Colonic mucosa (tissue), 4 donors: ENCODE data around the gene CCNE1. TPM values are rescaled to one million over a fixed set of nuclear protein-coding genes. Genes with fewer than 3 reads are reported as not detected.

ENCODE experiments used
- DNase-seq: peaks from one replicate; pipeline ENCODE4 v3.0.0-alpha.2; 2020
- H3K27ac ChIP-seq: fragments of 200-600 bp; one replicate; pipeline ENCODE4 v1.8.0; 2021
- H3K27me3 ChIP-seq: fragments of 200-600 bp; one replicate; pipeline ENCODE4 v1.8.0; 2021
- H3K36me3 ChIP-seq: fragments of 200-600 bp; one replicate; pipeline ENCODE4 v1.8.0; 2021
- H3K4me1 ChIP-seq: fragments of 200-600 bp; one replicate; pipeline ENCODE4 v1.8.0; 2021; ENCODE audit warnings: mild to moderate bottlenecking
- H3K4me3 ChIP-seq: fragments of 200-600 bp; one replicate; pipeline ENCODE4 v1.8.0; 2021
- H3K9ac ChIP-seq, 2 donors: one replicate each; pipeline ENCODE4 v1.7.0; 2013; ENCODE audit warnings: control low read depth in 2 of 2, low read depth in 2 of 2, low read length in 2 of 2
- H3K9me3 ChIP-seq: fragments of 200-600 bp; one replicate; pipeline ENCODE4 v1.8.0; 2021
- CTCF ChIP-seq: fragments of 200-600 bp; IDR thresholded peaks from one replicate; pipeline ENCODE4 v1.8.0; 2022; ENCODE audit warnings: antibody characterized with exemption, mild to moderate bottlenecking
- intact Hi-C: fragments of 100-400 bp; cut with DNase I; formaldehyde crosslinking; loops from one replicate; pipeline ENCODE4 v1.14.1; 2022
- total RNA-seq, 2 donors: library from RNA; stranded (reverse); fragmentation: NEBNext Ultra II Directional in 1 of 2; extraction: Animal tissue kit (Norgen Biotek cat#: 25700) in 1 of 2; gene quantifications; one replicate each; pipeline ENCODE4 v1.2.1, GENCODE V29; 2021
- donor health status: healthy.
- donor health status: DM: no; HTN: no; CAD: no.
- donor health status: DM: no; HTN: no; CAD: no.

The CCNE1 gene
- total RNA-seq, 2 donors from 2014 or later, result 5.1 to 10.6 TPM

DNA sequence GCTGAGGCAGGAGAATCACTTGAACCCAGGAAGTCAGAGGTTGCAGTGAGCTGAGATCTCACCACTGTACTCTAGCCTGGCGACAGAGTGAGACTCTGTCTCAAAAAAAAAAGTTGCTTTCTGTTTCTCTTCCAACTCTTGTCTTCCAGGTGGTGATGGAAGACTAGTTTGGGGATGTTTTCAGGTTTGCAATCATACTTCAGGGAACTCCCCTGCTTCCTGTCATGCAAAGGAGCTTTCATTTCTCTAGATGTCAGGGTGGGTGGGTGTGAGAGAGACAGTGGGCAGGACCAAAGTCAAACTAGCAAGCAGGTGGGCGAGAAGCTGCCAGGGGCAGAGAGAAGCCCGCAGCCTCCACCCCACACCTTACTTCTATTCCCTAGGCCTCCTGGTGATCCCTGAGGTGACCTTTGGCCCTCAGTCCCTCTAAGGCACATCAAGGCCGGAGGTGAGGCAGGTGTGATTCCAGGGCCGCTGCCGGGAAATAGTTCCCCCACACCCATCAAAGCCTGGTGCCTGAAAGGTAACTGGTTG lies 25.7 kb downstream of the CCNE1 start:
- H3K27ac ChIP-seq, result no peak overlapping the region
- no peak for TF ChIP-seq CTCF

GRCh38 chr19:29837996-29838395 lies 26.2 kb downstream of the CCNE1 start:
- Histone ChIP-seq H3K27me3 (no peaks in the 10 kb centered on the region), H3K9ac (no peak overlapping the region), H3K27ac (no peak overlapping the region), H3K9me3 (no peaks in the 10 kb centered on the region), H3K4me1 (peaks cover under 1% of the 10 kb centered on the region), H3K36me3 (no peaks in the 10 kb centered on the region), H3K4me3 (no peak overlapping the region)
- TF ChIP-seq CTCF, result no peak
- intact Hi-C loops, result no loop called here
- no peak for DNase-seq

More for the DNA sequence above, 25.7 kb downstream of the CCNE1 start:
- DNase-seq, result no peak
- Histone ChIP-seq H3K9ac (no peak overlapping the region), H3K27me3 (no peaks in the 10 kb centered on the region), H3K4me3 (no peak overlapping the region), H3K36me3 (no peaks in the 10 kb centered on the region), H3K9me3 (no peaks in the 10 kb centered on the region), H3K4me1 (no peaks in the 10 kb centered on the region)
- intact Hi-C loops, result no loop called here

DNA sequence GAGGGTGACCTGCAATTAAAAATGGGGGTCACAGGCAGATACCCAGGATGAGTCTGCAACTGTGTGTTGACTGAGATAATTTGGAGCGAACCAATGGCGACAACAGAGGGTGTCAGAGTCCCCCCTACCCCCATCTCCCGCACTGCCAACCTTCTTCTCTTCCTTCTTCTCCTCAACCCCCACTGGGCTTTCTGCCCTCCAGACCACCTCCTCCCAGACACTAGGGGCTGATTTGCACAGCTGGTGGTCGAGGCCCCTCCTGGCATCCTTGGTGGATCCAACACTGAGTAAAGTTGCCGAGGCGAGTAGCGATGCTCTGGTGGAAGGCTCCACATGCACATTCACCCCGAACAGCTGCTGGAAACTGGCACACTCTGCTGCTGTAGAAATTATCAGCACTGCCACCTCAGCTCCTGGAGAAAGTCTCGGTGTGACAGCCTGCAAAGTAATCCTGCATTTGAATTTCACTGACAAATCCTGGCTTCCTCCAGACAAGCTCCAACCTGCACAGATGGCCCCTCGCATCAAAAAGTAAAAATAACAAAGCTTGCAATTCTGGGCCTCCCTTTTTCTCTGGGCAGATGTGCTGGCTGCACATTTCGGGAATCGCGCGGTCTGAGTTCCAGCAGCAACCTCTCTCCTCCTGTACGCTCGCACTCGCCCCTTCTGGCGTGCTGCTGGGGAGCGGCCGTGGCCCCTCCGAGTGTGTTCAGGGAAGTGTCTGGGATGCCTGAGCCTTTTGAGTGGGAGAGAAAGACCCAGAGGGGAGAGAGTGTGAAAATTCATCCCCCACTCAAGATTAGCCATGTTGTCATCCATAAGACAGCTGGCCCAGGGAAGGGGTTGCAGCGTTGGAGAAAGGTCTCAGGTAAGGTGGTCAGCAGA lies 28.5 kb downstream of the CCNE1 start:
- no peak for DNase-seq
- Histone ChIP-seq H3K9ac (no peak overlapping the region), H3K4me1 (peaks cover 13% of the 10 kb centered on the region), H3K9me3 (no peaks in the 10 kb centered on the region), H3K27ac (no peak overlapping the region), H3K36me3 (no peaks in the 10 kb centered on the region), H3K27me3 (no peaks in the 10 kb centered on the region), H3K4me3 (no peak overlapping the region)
- intact Hi-C loops, result no loop called here
- no peak for TF ChIP-seq CTCF

DNA sequence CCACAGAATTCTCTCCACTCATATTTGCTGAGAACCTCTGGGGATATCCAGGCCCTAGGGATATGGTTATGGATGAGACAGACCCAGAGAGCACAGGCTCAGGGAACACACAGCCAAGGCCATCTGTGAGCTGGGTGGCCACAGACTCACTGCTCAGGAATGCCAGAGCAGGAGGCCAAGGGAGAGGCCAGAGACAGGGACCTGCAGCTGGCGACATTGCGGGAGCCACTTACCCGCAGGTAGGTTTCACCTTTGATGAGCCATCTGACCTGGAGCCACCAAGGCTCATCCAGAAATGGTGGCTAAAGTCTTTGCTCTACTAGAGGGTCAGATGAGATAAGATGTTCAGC lies 29.4 kb downstream of the CCNE1 start:
- no peaks in the 10 kb centered on the region for H3K27me3 ChIP-seq
- H3K27ac ChIP-seq, result no peak overlapping the region

More for the DNA sequence above, 29.4 kb downstream of the CCNE1 start:
- no peak overlapping the region for H3K4me3 ChIP-seq
- no peaks in the 10 kb centered on the region for H3K9me3 ChIP-seq
- H3K36me3 ChIP-seq, result no peaks in the 10 kb centered on the region
- DNase-seq, result no peak
- peaks cover 13% of the 10 kb centered on the region for H3K4me1 ChIP-seq
- intact Hi-C loops, result no loop called here
- no peak for TF ChIP-seq CTCF
- no peak overlapping the region for H3K9ac ChIP-seq
